Pulmonary artery endothelial cell (primary cell): ENCODE data around the gene DDR2. TPM values are rescaled to one million over a fixed set of nuclear protein-coding genes. Genes with fewer than 3 reads are reported as not detected.

Experiments used
- DNase-seq: peaks from one replicate; pipeline ENCODE4 v3.0.0-alpha.2; 2011; ENCODE audit warnings: low read depth, low spot score
- total RNA-seq: library from RNA; depleted of rRNA; stranded (reverse); fragments of >200 nt; gene quantifications from 2 replicates; pipeline ENCODE4 v1.2.3, GENCODE V29; 2014

The DDR2 gene
- total RNA-seq, 1 donor from 2014 or later = 41.5 TPM

GRCh38 chr1:162670928-162671663 lies 38.8 kb downstream of the DDR2 start:
- no peak for DNase-seq

GRCh38 chr1:162671664-162672410 lies 39.6 kb downstream of the DDR2 start:
- no peak for DNase-seq

DNA sequence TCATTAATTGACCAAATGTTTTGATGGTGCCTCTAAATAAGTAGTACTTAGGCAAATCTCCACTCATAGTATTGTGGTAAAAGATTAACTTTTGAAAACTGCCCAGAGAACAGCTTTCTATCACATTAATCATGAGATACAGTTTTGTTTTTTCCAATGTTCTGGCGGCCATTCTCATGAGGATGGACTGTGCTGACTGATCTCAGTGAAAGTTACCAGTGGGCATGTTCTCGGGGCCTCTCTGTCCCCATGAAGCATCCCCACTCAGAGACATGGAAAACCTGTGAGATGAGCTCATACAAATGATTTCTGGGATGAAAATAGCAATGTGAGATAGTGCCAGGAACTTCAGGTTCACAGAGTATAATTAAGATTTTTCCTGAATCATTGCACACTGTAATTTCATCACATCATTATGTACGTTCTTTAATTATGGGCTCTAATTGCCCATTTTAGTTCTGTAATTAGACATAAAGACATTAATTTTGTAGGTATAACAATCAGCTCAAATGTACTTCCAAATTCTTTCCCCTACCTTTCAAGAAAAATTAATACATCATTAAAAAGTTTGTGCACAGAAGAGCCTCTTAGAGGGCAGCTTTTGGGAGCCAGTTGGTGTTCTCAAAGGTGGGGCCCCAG lies 40.5 kb downstream of the DDR2 start:
- no peak for DNase-seq

DNA sequence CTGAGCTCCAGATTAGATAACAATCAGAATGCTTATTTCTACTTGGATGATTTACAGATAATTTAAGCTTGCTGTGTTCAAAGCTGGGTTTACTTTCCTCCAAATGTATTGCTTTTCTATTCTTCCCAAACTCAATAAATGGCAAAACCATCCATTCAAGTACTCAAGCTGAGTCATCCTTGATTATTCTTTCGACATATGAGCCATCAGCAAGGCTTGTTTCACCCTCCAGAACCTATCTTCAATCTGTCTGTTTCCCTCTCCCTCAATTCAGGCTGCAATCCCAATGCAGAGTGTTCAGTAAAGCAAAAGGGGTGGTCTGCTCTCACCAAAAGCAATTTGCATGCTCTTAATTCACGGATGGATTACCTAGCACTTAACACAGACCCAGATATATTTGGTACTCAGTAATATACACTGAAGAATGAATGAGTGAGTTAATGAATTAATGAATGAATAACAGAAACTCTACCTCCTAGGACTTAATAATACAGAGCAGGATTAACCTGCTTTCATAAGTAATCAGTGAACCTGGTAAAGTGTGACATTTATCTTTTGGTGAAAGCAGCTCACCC lies 41.9 kb downstream of the DDR2 start:
- no peak for DNase-seq

GRCh38 chr1:162676087-162676486 lies 43.8 kb downstream of the DDR2 start:
- no peak for DNase-seq

DNA sequence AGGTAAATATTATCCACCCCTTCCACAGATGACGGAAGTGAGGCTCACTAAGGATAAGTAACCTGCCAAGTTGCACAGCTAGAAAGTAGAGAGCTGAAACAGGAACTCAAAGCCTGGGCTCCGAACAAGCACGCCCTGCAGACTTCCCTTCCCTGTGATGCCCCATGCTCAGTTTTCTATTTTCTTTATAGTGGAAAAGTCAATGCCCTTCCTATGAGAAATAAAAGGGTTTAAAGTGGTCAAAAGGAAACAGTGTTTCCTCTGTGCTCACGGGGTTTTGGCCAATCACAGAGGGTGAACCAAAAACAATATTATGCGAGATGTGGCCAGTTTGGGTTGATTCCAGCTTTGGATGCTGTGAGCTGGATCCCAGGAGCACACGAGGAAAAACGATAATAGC lies 44.5 kb downstream of the DDR2 start:
- peak; percentile 57 for DNase-seq

GRCh38 chr1:162677607-162678371 lies 45.5 kb downstream of the DDR2 start:
- no peak for DNase-seq

DNA sequence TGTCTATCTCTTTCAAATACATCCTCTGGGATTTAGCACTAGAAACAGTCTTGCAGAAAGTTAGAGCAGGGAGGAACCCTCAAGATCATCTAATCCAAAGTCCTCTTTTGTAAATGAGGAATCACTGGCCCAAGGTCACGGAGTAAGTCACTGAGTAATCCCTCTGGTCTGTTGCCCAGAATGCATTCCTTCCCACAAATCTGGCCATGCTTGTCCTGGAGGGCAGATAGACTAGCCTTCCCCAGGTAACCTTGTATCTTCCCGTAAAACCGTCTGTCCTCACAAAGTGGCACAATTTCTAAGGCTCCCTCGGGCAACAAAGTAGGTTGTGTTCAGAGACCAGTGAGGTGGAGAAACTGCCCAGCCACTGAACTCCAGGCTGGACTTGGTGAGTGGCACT lies 46.2 kb downstream of the DDR2 start:
- no peak for DNase-seq

GRCh38 chr1:162679298-162679697 lies 47.0 kb downstream of the DDR2 start:
- no peak for DNase-seq

- DNase-seq = no peak
Measured at GRCh38 chr1:162680419-162681121, 48.3 kb downstream of the DDR2 start.

GRCh38 chr1:162681122-162681436 lies 48.8 kb downstream of the DDR2 start:
- no peak for DNase-seq

- no peak for DNase-seq
Measured at GRCh38 chr1:162682013-162682419, 49.8 kb downstream of the DDR2 start.

- no peak for DNase-seq
Measured at GRCh38 chr1:162687870-162688269, 55.6 kb downstream of the DDR2 start.

DNA sequence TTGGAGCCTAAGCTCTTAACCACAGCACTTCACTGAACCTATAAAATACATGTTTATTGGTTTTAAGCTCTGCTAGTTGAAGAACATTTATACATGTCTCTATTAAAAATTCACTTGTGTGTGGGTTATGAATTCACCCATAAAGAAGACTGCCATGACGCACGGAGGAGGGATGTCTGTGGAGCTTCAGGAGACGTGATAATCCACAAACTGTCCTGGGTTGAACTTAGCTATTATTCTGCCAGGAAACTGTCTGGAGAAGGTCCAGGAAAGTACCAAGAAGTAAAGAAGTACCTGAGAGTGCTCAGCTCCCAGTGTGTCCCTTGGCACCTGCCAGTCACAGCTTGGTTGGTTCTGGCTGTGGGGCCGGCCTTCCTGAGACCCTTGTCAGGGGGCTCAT lies 56.3 kb downstream of the DDR2 start:
- no peak for DNase-seq

- no peak for DNase-seq
Measured at GRCh38 chr1:162688931-162689330, 56.7 kb downstream of the DDR2 start.

DNA sequence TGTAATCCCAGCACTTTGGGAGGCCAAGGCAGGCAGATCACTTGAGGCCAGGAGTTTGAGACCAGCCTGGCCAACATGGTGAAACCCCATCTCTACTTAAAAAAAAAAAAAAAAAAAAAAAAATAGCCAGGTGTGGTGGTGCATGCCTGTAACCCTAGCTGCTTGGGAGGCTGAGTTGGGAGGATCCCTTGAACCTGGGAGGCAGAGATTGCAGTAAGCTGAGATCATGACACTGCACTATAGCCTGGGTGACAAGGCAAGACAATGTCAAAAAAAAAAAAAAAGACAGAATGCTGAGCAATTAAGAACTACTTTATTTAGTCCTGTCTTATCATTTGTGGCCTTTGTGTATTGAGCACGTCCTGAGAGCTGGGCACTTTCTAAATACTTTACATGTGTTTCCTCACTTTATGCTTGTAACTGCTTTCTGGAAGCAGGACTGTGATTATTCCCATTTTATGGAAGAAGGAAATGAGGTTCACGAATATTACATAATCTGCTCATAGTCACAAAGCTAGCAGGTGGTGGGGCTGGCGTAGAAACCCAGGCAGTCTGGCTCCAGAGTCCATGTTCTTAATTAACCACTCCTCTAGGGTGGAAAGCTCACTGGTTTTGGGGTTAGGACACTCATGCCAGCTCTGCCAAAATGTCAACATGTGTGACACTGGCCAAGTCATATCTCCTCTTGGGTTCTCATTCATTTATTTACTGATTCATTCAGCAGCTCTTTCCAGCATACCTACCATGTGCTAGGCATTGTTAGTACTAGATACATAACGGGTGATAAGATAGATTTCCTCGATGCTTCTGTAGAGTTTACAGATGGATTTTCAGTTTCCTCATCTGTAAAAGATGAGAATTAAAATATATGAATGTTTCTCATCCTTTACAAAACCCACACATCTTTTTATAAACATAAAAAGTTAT lies 57.7 kb downstream of the DDR2 start:
- DNase-seq = no peak

DNA sequence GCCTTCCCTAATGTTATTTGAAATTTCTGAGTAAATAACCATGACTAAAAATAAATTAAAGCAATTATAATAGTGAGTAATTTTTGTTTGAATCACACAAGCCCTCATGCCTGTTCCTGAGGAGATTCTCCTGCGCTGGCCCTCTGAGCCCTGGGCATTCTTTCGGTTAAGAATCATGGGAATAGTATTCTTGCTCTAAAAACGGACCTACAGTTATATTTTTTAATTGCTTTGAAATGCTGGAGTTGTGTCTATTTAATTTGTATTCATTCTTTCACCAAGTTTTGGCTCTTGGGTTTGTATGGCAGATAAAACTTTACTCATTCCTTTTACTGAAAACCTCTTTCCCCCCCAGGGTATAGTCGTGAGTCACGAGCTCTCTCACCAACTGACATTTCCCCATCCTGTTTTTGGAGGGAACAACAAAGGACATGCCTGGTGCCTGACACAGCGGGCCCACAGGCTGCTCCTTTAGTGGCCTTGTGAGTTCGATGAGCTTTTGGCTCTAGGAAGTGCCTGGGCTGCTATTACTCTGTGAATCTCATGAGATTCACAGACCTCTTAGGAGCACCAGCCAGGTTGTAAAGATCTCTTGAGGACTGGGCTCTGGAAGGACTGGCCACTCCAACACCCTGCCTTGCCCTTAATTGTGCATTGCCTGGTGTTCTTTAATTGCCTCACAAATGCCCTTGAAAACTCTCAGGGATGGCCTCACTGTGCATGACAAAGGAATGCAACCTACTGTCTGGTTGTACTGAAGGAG lies 58.6 kb downstream of the DDR2 start:
- peak; percentile 67 for DNase-seq

DNA sequence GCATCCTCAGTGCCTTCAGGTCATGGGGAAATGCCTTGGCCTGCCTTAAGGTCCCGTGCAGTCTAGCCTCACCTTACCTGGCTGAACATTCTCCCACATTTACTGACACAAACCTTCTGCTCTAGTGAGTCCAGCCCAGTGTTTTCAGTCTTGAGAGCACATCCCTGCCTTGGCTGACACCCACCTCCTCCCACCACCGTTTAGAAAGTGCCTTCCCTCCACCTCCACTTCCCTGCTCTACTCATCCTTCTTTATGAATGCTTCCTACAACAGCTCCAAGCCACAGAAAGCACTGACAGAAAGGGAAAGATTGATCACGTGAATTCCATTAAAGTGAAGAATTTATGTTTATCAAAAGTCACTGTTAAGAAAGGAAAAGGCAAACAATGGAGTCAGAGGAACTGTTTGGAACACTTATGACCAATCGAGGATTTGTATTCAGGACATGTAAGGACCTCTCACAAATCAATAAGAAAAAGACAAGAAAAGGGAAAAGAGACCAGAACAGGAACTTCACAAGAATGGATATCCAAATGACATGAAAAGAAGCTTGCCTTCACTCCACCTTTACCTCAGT lies 59.8 kb downstream of the DDR2 start:
- DNase-seq = no peak

DNA sequence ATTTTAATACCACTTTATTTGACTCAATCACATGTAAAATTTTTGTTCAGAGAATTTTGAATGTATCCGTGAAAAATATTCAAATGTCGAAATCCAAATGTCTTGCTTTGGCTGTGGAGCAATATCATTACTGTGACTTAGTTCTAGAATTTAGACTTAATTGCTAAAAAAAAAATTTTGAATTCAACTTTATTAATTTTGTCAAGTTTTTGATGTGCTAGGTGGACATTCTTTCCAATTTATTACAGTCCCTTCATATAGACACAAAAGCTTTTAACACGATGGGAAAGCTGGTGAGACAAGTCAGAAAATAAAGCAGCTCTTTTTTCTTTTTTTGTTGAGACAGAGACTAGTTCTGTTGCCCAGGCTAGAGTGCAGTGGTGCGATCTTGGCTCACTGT lies 62.6 kb downstream of the DDR2 start:
- no peak for DNase-seq
